Stimulated activated naive B cell treated with anti-CD40 and anti-IgM and Interleukin-4, amounts not matched to agents 10 μg/mL and 1 μg/mL and 100 μg/mL, for 72 hours (primary cell): ENCODE results near the gene OR2T4.

Experiments used
- ATAC-seq, 2 donors: fragments of 150-1000 bp; cut with Tn5 transposase; replicated peaks; 2 replicates each; pipeline ENCODE4 v1.10.0; 2021; ENCODE audit warnings: moderate library complexity in 1 of 2
- DNase-seq: peaks from one replicate; pipeline ENCODE4 v3.0.0; 2021
- H3K27ac Mint-ChIP-seq: one replicate; pipeline ENCODE4 v1.8.0; 2022; ENCODE audit warnings: mild to moderate bottlenecking, mixed read lengths
- H3K27me3 Mint-ChIP-seq, 2 donors: one replicate each; pipeline ENCODE4 v1.8.0; 2022; ENCODE audit warnings: mixed read lengths in 2 of 2
- H3K36me3 Mint-ChIP-seq, 2 donors: one replicate each; pipeline ENCODE4 v1.8.0; 2022; ENCODE audit warnings: mixed read lengths in 2 of 2, mild to moderate bottlenecking in 1 of 2
- H3K4me1 Mint-ChIP-seq, 2 donors: one replicate each; pipeline ENCODE4 v1.8.0; 2022; ENCODE audit warnings: mixed read lengths in 2 of 2, mild to moderate bottlenecking in 1 of 2
- H3K4me3 Mint-ChIP-seq, 2 donors: one replicate each; pipeline ENCODE4 v1.8.0; 2022; ENCODE audit warnings: mild to moderate bottlenecking in 2 of 2, mixed read lengths in 2 of 2, moderate library complexity in 1 of 2
- H3K9me3 Mint-ChIP-seq, 2 donors: one replicate each; pipeline ENCODE4 v1.8.0; 2022; ENCODE audit warnings: mixed read lengths in 2 of 2, mild to moderate bottlenecking in 1 of 2

The OR2T4 gene

GRCh38 chr1:248404024-248404423 is 42.6 kb downstream of the OR2T4 start:
- ATAC-seq (no peak), DNase-seq (no peak)
- H3K4me1 Mint-ChIP-seq: peaks cover 0 to 2% of the 10 kb centered on the region in 2 donors
- no peaks in the 10 kb centered on the region for H3K27me3 Mint-ChIP-seq
- no peak overlapping the region for H3K4me3 Mint-ChIP-seq
- peaks cover 2 to 6% of the 10 kb centered on the region in 2 donors for H3K9me3 Mint-ChIP-seq
- no peaks in the 10 kb centered on the region for H3K36me3 Mint-ChIP-seq
- H3K27ac Mint-ChIP-seq: no peak overlapping the region

- Mint-ChIP-seq H3K27ac (no peak overlapping the region), H3K27me3 (no peaks in the 10 kb centered on the region), H3K4me1 (peaks cover 0 to 2% of the 10 kb centered on the region in 2 donors), H3K4me3 (no peak overlapping the region), H3K9me3 (peaks cover 4 to 20% of the 10 kb centered on the region in 2 donors), H3K36me3 (peaks cover 0 to 4% of the 10 kb centered on the region in 2 donors)
- DNase-seq: no peak
- ATAC-seq: no peak
Measured at GRCh38 chr1:248406721-248407692, 45.5 kb downstream of the OR2T4 start.
